ENCODE results near the gene SRF.
"Not testable (repeated sequence)": the region's sequence is repeated elsewhere in the genome, so short reads cannot be mapped to it uniquely, and the experiment has no call there.

The SRF gene

DNA sequence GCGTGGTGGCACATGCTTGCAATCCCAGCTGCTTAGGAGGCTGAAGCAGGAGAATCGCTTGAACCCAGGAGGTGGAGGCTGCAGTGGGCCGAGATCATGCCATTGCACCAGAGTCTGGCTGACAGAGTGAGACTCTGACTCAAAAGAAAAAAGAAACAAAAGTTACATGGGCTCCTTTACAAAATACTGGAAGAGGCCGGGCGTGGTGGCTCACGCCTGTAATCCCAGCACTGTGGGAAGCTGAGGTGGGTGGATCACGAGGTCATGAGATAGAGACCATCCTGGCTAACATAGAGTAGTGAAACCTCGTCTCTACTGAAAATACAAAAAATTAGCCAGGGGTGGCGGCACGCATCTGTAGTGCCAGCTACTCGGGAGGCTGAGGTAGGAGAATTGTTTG is 31.1 kb upstream of the SRF start:
- CTCF ChIA-PET; H3K9me3 ChIP-seq (ENCODE audit: control extremely low read depth in 1 of 5, control insufficient read depth in 4 of 5, insufficient read depth in 2 of 5, low read depth in 1 of 5, low read length in 4 of 5); H3K27ac ChIP-seq (ENCODE audit: insufficient read depth in 1 of 2, low read depth in 1 of 2, low read length in 2 of 2, poor library complexity in 1 of 2, severe bottlenecking in 2 of 2); DNase-seq; H3K27me3 ChIP-seq (replicated peaks in 2 of 5; ENCODE audit: control insufficient read depth in 4 of 5, insufficient read depth in 5 of 5, low read length in 4 of 5); H3K4me3 ChIP-seq (ENCODE audit: control insufficient read depth in 1 of 7, extremely low read depth in 1 of 7, insufficient read depth in 4 of 7, low read depth in 2 of 7, low read length in 6 of 7): not testable (repeated sequence)
- POLR2A ChIA-PET: interaction anchor here (0.6 kb wide), 1 partner anchor 47 kb away, joined by 3 read pairs; no protein-coding TSS in a partner anchor
- Histone ChIP-seq H3K4me1 (ENCODE audit: control extremely low read depth in 1 of 4, control insufficient read depth in 4 of 4, insufficient read depth in 4 of 4, low read length in 3 of 4) (peaks cover 0 to 10% (median 5%) of the 10 kb centered on the region in 4 experiments), H3K36me3 (ENCODE audit: control insufficient read depth in 4 of 4, insufficient read depth in 4 of 4, low read length in 3 of 4) (peaks cover 0 to 25% (median 6%) of the 10 kb centered on the region in 4 experiments)
- WGBS (ENCODE audit: insufficient coverage): 98% methylated on average over 11 of the region's 11 CpGs

GRCh38 chr6:43141644-43142043 is 29.4 kb upstream of the SRF start:
- ChIA-PET CTCF (interaction anchor here (1.2 to 4.8 kb wide), 6 partner anchors 16 to 240 kb away, joined by 3 to 41 read pairs (median 18); partner anchors contain the start of genes CUL7 and PTK7), POLR2A (no interaction called here)
- no peaks in the 10 kb centered on the region for H3K9me3 ChIP-seq (ENCODE audit: control extremely low read depth in 1 of 5, control insufficient read depth in 4 of 5, insufficient read depth in 2 of 5, low read depth in 1 of 5, low read length in 4 of 5)
- H3K4me1 ChIP-seq (ENCODE audit: control extremely low read depth in 1 of 4, control insufficient read depth in 4 of 4, insufficient read depth in 4 of 4, low read length in 3 of 4): peaks cover 0 to 10% (median 5%) of the 10 kb centered on the region in 4 experiments
- H3K27me3 ChIP-seq (replicated peaks in 2 of 5; ENCODE audit: control insufficient read depth in 4 of 5, insufficient read depth in 5 of 5, low read length in 4 of 5): no peaks in the 10 kb centered on the region
- H3K4me3 ChIP-seq (ENCODE audit: control insufficient read depth in 1 of 7, extremely low read depth in 1 of 7, insufficient read depth in 4 of 7, low read depth in 2 of 7, low read length in 6 of 7): no peak overlapping the region
- H3K27ac ChIP-seq (ENCODE audit: insufficient read depth in 1 of 2, low read depth in 1 of 2, low read length in 2 of 2, poor library complexity in 1 of 2, severe bottlenecking in 2 of 2): no peak overlapping the region
- no peak for DNase-seq
- 98% methylated on average over 16 of the region's 16 CpGs for WGBS (ENCODE audit: insufficient coverage)
- peaks cover 0 to 37% (median 13%) of the 10 kb centered on the region in 4 experiments for H3K36me3 ChIP-seq (ENCODE audit: control insufficient read depth in 4 of 4, insufficient read depth in 4 of 4, low read length in 3 of 4)

- Histone ChIP-seq H3K27ac (ENCODE audit: insufficient read depth in 1 of 2, low read depth in 1 of 2, low read length in 2 of 2, poor library complexity in 1 of 2, severe bottlenecking in 2 of 2) (no peak overlapping the region), H3K4me1 (ENCODE audit: control extremely low read depth in 1 of 4, control insufficient read depth in 4 of 4, insufficient read depth in 4 of 4, low read length in 3 of 4) (peaks cover 0 to 10% (median 5%) of the 10 kb centered on the region in 4 experiments), H3K27me3 (replicated peaks in 2 of 5; ENCODE audit: control insufficient read depth in 4 of 5, insufficient read depth in 5 of 5, low read length in 4 of 5) (no peaks in the 10 kb centered on the region), H3K4me3 (ENCODE audit: control insufficient read depth in 1 of 7, extremely low read depth in 1 of 7, insufficient read depth in 4 of 7, low read depth in 2 of 7, low read length in 6 of 7) (no peak overlapping the region), H3K36me3 (ENCODE audit: control insufficient read depth in 4 of 4, insufficient read depth in 4 of 4, low read length in 3 of 4) (peaks cover 0 to 42% (median 14%) of the 10 kb centered on the region in 4 experiments), H3K9me3 (ENCODE audit: control extremely low read depth in 1 of 5, control insufficient read depth in 4 of 5, insufficient read depth in 2 of 5, low read depth in 1 of 5, low read length in 4 of 5) (no peaks in the 10 kb centered on the region)
- CTCF ChIA-PET: interaction anchor here (0.6 to 4.8 kb wide), 15 partner anchors 8 to 376 kb away, joined by 3 to 41 read pairs (median 3); partner anchors contain the start of genes CUL7 and PTK7
- peak in 1 of 3 donors; percentile 13 for DNase-seq
- 73% methylated on average over 11 of the region's 14 CpGs for WGBS (ENCODE audit: insufficient coverage)
- POLR2A ChIA-PET: no interaction called here
Measured at GRCh38 chr6:43142101-43142500, 29.0 kb upstream of the SRF start.

GRCh38 chr6:43143235-43144128 is 27.6 kb upstream of the SRF start:
- H3K4me1 ChIP-seq (ENCODE audit: control extremely low read depth in 1 of 4, control insufficient read depth in 4 of 4, insufficient read depth in 4 of 4, low read length in 3 of 4): peaks cover 0 to 10% (median 5%) of the 10 kb centered on the region in 4 experiments
- ChIA-PET POLR2A (no interaction called here), CTCF (interaction anchor here (0.7 to 4.8 kb wide), 38 partner anchors 9 to 242 kb away, joined by 3 to 41 read pairs (median 4); partner anchors contain the start of genes CNPY3 and RRP36)
- no peak overlapping the region for H3K27ac ChIP-seq (ENCODE audit: insufficient read depth in 1 of 2, low read depth in 1 of 2, low read length in 2 of 2, poor library complexity in 1 of 2, severe bottlenecking in 2 of 2)
- peak; percentile 64 to 84 (median 79) for DNase-seq
- H3K36me3 ChIP-seq (ENCODE audit: control insufficient read depth in 4 of 4, insufficient read depth in 4 of 4, low read length in 3 of 4): peaks cover 0 to 47% (median 16%) of the 10 kb centered on the region in 4 experiments
- 18% methylated on average over 25 of the region's 25 CpGs for WGBS (ENCODE audit: insufficient coverage)
- H3K9me3 ChIP-seq (ENCODE audit: control extremely low read depth in 1 of 5, control insufficient read depth in 4 of 5, insufficient read depth in 2 of 5, low read depth in 1 of 5, low read length in 4 of 5): no peaks in the 10 kb centered on the region
- no peak overlapping the region for H3K4me3 ChIP-seq (ENCODE audit: control insufficient read depth in 1 of 7, extremely low read depth in 1 of 7, insufficient read depth in 4 of 7, low read depth in 2 of 7, low read length in 6 of 7)
- no peaks in the 10 kb centered on the region for H3K27me3 ChIP-seq (replicated peaks in 2 of 5; ENCODE audit: control insufficient read depth in 4 of 5, insufficient read depth in 5 of 5, low read length in 4 of 5)

DNA sequence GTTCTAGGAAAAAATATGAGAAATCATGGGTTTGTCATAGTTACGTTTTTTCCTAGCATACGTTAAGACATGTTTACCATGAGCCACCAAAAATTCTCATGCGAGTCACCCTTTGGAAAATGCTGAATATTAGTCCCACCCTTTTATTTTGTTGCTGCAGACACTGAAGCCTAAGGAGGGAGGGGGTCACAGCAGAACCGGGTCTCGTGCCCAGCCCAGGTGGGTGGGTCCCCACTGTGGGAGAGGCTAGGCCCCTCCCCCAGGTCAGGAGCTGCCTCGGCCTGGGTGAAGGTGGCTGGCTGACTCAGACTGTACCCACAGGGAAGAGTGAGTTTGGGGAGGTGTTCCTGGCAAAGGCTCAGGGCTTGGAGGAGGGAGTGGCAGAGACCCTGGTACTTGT is 26.2 kb upstream of the SRF start:
- 100% methylated on average over 2 of the region's 6 CpGs for WGBS (ENCODE audit: insufficient coverage)
- H3K4me1 ChIP-seq (ENCODE audit: control extremely low read depth in 1 of 4, control insufficient read depth in 4 of 4, insufficient read depth in 4 of 4, low read length in 3 of 4): peaks cover 0 to 10% (median 5%) of the 10 kb centered on the region in 4 experiments
- CTCF ChIA-PET: interaction anchor here (1.2 to 4.8 kb wide), 6 partner anchors 14 to 240 kb away, joined by 3 to 41 read pairs (median 4); partner anchors contain the start of gene RRP36
- no peaks in the 10 kb centered on the region for H3K27me3 ChIP-seq (replicated peaks in 2 of 5; ENCODE audit: control insufficient read depth in 4 of 5, insufficient read depth in 5 of 5, low read length in 4 of 5)
- no peak overlapping the region for H3K4me3 ChIP-seq (ENCODE audit: control insufficient read depth in 1 of 7, extremely low read depth in 1 of 7, insufficient read depth in 4 of 7, low read depth in 2 of 7, low read length in 6 of 7)
- DNase-seq: no peak
- no peak overlapping the region for H3K27ac ChIP-seq (ENCODE audit: insufficient read depth in 1 of 2, low read depth in 1 of 2, low read length in 2 of 2, poor library complexity in 1 of 2, severe bottlenecking in 2 of 2)
- H3K9me3 ChIP-seq (ENCODE audit: control extremely low read depth in 1 of 5, control insufficient read depth in 4 of 5, insufficient read depth in 2 of 5, low read depth in 1 of 5, low read length in 4 of 5): no peaks in the 10 kb centered on the region
- POLR2A ChIA-PET: no interaction called here
- H3K36me3 ChIP-seq (ENCODE audit: control insufficient read depth in 4 of 4, insufficient read depth in 4 of 4, low read length in 3 of 4): peaks cover under 1 to 39% (median 17%) of the 10 kb centered on the region in 4 experiments

- WGBS (ENCODE audit: insufficient coverage): 100% methylated on average over 2 of the region's 3 CpGs
- DNase-seq: no peak
- no peaks in the 10 kb centered on the region for H3K9me3 ChIP-seq (ENCODE audit: control extremely low read depth in 1 of 5, control insufficient read depth in 4 of 5, insufficient read depth in 2 of 5, low read depth in 1 of 5, low read length in 4 of 5)
- ChIA-PET POLR2A (no interaction called here), CTCF (interaction anchor here (0.6 to 4.8 kb wide), 7 partner anchors 12 to 248 kb away, joined by 3 to 41 read pairs (median 3); no protein-coding TSS in a partner anchor)
- H3K27me3 ChIP-seq (replicated peaks in 2 of 5; ENCODE audit: control insufficient read depth in 4 of 5, insufficient read depth in 5 of 5, low read length in 4 of 5): no peaks in the 10 kb centered on the region
- H3K36me3 ChIP-seq (ENCODE audit: control insufficient read depth in 4 of 4, insufficient read depth in 4 of 4, low read length in 3 of 4): peaks cover 3 to 40% (median 18%) of the 10 kb centered on the region in 4 experiments
- peaks cover 0 to 10% (median 5%) of the 10 kb centered on the region in 4 experiments for H3K4me1 ChIP-seq (ENCODE audit: control extremely low read depth in 1 of 4, control insufficient read depth in 4 of 4, insufficient read depth in 4 of 4, low read length in 3 of 4)
- no peak overlapping the region for H3K4me3 ChIP-seq (ENCODE audit: control insufficient read depth in 1 of 7, extremely low read depth in 1 of 7, insufficient read depth in 4 of 7, low read depth in 2 of 7, low read length in 6 of 7)
- H3K27ac ChIP-seq (ENCODE audit: insufficient read depth in 1 of 2, low read depth in 1 of 2, low read length in 2 of 2, poor library complexity in 1 of 2, severe bottlenecking in 2 of 2): no peak overlapping the region
Measured at GRCh38 chr6:43146261-43146660, 24.8 kb upstream of the SRF start.

Data from common myeloid progenitor, CD34-positive (primary cell).